ENCODE results near the gene ABHD6. TPM values are rescaled to one million over a fixed set of nuclear protein-coding genes. Genes with fewer than 3 reads are reported as not detected.
A peak's percentile ranks its signal among the peaks of the same experiment; 100 is the strongest.

ABHD6 gene
- polyA plus RNA-seq, 3 donors = 11.2 to 14.4 (median 12.2) TPM

- no peak for DNase-seq (ENCODE audit: extremely low read depth in 1 of 11, low read depth in 9 of 11, low spot score in 4 of 11)
Measured at GRCh38 chr3:58293516-58293915, 55.9 kb downstream of the ABHD6 start.

- DNase-seq (ENCODE audit: extremely low read depth in 1 of 11, low read depth in 9 of 11, low spot score in 4 of 11) = no peak
Measured at GRCh38 chr3:58296269-58296668, 58.7 kb downstream of the ABHD6 start.

- DNase-seq (ENCODE audit: extremely low read depth in 1 of 11, low read depth in 9 of 11, low spot score in 4 of 11) = no peak
Measured at GRCh38 chr3:58296843-58297242, 59.3 kb downstream of the ABHD6 start.

GRCh38 chr3:58298190-58298589 is 60.6 kb downstream of the ABHD6 start:
- DNase-seq (ENCODE audit: extremely low read depth in 1 of 11, low read depth in 9 of 11, low spot score in 4 of 11) = no peak

GRCh38 chr3:58299075-58299474 is 61.5 kb downstream of the ABHD6 start:
- DNase-seq (ENCODE audit: extremely low read depth in 1 of 11, low read depth in 9 of 11, low spot score in 4 of 11) = no peak

- DNase-seq (ENCODE audit: extremely low read depth in 1 of 11, low read depth in 9 of 11, low spot score in 4 of 11) = peak in 2 of 11 donors; percentile 32 to 39
Measured at GRCh38 chr3:58299839-58300516, 62.4 kb downstream of the ABHD6 start.

GRCh38 chr3:58305882-58306711 is 68.5 kb downstream of the ABHD6 start, which contains the start of the genes HTD2 and RPP14:
Gene HTD2, plus strand, starts transcription at chr3:58306520. Its CDS starts 11,094 bp downstream, at chr3:58317614.
Gene RPP14, plus strand, starts transcription at chr3:58306245. Its CDS starts 4,085 bp downstream, at chr3:58310330.
- peak; percentile 92 to 99 (median 98) for DNase-seq (ENCODE audit: extremely low read depth in 1 of 11, low read depth in 9 of 11, low spot score in 4 of 11)

- DNase-seq (ENCODE audit: extremely low read depth in 1 of 11, low read depth in 9 of 11, low spot score in 4 of 11) = peak in 2 of 11 donors; percentile 28 to 58
Measured at GRCh38 chr3:58307639-58308215, 70.1 kb downstream of the ABHD6 start.

GRCh38 chr3:58308728-58309127 is 71.1 kb downstream of the ABHD6 start:
- DNase-seq (ENCODE audit: extremely low read depth in 1 of 11, low read depth in 9 of 11, low spot score in 4 of 11) = no peak

GRCh38 chr3:58317811-58318210 is 80.2 kb downstream of the ABHD6 start:
- no peak for DNase-seq (ENCODE audit: extremely low read depth in 1 of 11, low read depth in 9 of 11, low spot score in 4 of 11)

GRCh38 chr3:58321791-58322190 is 84.2 kb downstream of the ABHD6 start:
- no peak for DNase-seq (ENCODE audit: extremely low read depth in 1 of 11, low read depth in 9 of 11, low spot score in 4 of 11)

GRCh38 chr3:58322793-58323192 is 85.2 kb downstream of the ABHD6 start:
- DNase-seq (ENCODE audit: extremely low read depth in 1 of 11, low read depth in 9 of 11, low spot score in 4 of 11) = no peak

- DNase-seq (ENCODE audit: extremely low read depth in 1 of 11, low read depth in 9 of 11, low spot score in 4 of 11) = no peak
Measured at GRCh38 chr3:58323529-58324390, 86.2 kb downstream of the ABHD6 start.

- DNase-seq (ENCODE audit: extremely low read depth in 1 of 11, low read depth in 9 of 11, low spot score in 4 of 11) = no peak
Measured at GRCh38 chr3:58324391-58325390, 87.1 kb downstream of the ABHD6 start.

- DNase-seq (ENCODE audit: extremely low read depth in 1 of 11, low read depth in 9 of 11, low spot score in 4 of 11) = no peak
Measured at GRCh38 chr3:58325525-58325992, 88.0 kb downstream of the ABHD6 start.

- no peak for DNase-seq (ENCODE audit: extremely low read depth in 1 of 11, low read depth in 9 of 11, low spot score in 4 of 11)
Measured at GRCh38 chr3:58326267-58326900, 88.8 kb downstream of the ABHD6 start.
